Measurements from ENCODE around the gene USP40. TPM values are rescaled to one million over a fixed set of nuclear protein-coding genes. Genes with fewer than 3 reads are reported as not detected.

USP40 gene, protein sequence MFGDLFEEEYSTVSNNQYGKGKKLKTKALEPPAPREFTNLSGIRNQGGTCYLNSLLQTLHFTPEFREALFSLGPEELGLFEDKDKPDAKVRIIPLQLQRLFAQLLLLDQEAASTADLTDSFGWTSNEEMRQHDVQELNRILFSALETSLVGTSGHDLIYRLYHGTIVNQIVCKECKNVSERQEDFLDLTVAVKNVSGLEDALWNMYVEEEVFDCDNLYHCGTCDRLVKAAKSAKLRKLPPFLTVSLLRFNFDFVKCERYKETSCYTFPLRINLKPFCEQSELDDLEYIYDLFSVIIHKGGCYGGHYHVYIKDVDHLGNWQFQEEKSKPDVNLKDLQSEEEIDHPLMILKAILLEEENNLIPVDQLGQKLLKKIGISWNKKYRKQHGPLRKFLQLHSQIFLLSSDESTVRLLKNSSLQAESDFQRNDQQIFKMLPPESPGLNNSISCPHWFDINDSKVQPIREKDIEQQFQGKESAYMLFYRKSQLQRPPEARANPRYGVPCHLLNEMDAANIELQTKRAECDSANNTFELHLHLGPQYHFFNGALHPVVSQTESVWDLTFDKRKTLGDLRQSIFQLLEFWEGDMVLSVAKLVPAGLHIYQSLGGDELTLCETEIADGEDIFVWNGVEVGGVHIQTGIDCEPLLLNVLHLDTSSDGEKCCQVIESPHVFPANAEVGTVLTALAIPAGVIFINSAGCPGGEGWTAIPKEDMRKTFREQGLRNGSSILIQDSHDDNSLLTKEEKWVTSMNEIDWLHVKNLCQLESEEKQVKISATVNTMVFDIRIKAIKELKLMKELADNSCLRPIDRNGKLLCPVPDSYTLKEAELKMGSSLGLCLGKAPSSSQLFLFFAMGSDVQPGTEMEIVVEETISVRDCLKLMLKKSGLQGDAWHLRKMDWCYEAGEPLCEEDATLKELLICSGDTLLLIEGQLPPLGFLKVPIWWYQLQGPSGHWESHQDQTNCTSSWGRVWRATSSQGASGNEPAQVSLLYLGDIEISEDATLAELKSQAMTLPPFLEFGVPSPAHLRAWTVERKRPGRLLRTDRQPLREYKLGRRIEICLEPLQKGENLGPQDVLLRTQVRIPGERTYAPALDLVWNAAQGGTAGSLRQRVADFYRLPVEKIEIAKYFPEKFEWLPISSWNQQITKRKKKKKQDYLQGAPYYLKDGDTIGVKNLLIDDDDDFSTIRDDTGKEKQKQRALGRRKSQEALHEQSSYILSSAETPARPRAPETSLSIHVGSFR
- total RNA-seq (25.9 and 28.2 TPM in 2 replicates), polyA plus RNA-seq (16.7 and 20.4 TPM in 2 replicates)

DNA sequence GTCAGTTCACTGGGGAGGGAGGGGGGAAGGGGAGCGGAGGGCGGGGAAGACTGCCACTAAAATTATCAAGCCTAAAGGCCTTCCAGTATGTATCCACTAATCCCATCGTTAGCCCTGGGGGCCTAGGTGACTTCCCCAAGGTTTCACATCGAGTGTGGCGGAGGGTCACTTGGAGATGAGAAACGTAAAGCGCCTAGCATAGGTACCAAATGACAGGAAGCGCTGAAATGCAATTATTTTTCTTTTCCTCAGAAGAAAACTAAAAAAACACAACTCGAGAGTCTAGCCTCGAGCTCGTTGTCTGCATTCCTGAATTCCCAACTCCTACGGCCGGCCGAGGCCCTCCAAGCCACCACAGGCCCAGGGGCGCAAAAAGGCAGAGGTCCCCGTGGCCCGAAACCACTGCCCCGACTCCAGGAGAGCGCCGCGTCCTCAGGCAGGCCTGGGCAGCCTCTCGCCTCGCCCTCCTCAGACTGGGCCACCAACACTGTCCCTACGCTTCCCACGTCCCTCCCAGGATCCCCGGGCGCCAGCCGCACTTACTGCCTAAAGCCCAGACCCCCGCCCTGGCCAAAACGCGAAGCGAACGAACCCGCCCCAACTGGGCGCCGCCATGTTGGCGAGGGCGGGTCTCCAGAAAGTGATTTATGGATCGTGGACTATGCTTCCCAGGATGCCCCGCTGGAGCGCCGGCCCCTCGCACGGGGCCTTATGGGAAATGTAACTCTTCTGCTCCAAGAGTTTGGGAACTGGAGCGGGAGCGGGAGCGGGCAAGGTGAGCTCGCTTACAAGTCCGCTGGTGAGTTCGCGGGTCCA lies at the start of gene USP40:
Gene USP40 (minus strand): TSS at position 642 of the 816 bp plus-strand sequence. CDS start 1,228 bp downstream, outside the sequence.
- under 1% methylated on average over 41 of the region's 51 CpGs for WGBS (ENCODE audit: low lambda C conversion rate, missing lambda C conversion rate)
- H3K36me3 ChIP-seq (replicated peaks; ENCODE audit: insufficient read depth, low read depth): no peaks in the 10 kb centered on the region
- H3K79me2 ChIP-seq: peaks cover 3% of the 10 kb centered on the region
- H2AFZ ChIP-seq: peak within 1 kb of the TSS; percentile 93
- H3K4me3 ChIP-seq: peak within 1 kb of the TSS; percentile 73
- no peaks in the 10 kb centered on the region for H3K9me3 ChIP-seq (ENCODE audit: low read depth)
- TF ChIP-seq EZH2 (IDR thresholded peaks at IDR 0.05; ENCODE audit: borderline replicate concordance): no peak
- TF ChIP-seq, protein P1, sequence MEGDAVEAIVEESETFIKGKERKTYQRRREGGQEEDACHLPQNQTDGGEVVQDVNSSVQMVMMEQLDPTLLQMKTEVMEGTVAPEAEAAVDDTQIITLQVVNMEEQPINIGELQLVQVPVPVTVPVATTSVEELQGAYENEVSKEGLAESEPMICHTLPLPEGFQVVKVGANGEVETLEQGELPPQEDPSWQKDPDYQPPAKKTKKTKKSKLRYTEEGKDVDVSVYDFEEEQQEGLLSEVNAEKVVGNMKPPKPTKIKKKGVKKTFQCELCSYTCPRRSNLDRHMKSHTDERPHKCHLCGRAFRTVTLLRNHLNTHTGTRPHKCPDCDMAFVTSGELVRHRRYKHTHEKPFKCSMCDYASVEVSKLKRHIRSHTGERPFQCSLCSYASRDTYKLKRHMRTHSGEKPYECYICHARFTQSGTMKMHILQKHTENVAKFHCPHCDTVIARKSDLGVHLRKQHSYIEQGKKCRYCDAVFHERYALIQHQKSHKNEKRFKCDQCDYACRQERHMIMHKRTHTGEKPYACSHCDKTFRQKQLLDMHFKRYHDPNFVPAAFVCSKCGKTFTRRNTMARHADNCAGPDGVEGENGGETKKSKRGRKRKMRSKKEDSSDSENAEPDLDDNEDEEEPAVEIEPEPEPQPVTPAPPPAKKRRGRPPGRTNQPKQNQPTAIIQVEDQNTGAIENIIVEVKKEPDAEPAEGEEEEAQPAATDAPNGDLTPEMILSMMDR (IDR thresholded peaks at IDR 0.05; ENCODE audit: poor library complexity): no peak
- peak within 1 kb of the TSS; percentile 85 for H3K4me2 ChIP-seq
- peak; percentile 95 for DNase-seq (ENCODE audit: low spot score)
- no peaks in the 10 kb centered on the region for H3K9me2 ChIP-seq (replicated peaks; ENCODE audit: insufficient read depth)
- peak within 1 kb of the TSS; percentile 98 for H3K27ac ChIP-seq
- peaks cover 5% of the 10 kb centered on the region for H3K4me1 ChIP-seq (ENCODE audit: insufficient read depth)
- H3K27me3 ChIP-seq: no peaks in the 10 kb centered on the region
- H4K20me1 ChIP-seq (ENCODE audit: insufficient read depth, poor library complexity, severe bottlenecking): no peaks in the 10 kb centered on the region

DNA sequence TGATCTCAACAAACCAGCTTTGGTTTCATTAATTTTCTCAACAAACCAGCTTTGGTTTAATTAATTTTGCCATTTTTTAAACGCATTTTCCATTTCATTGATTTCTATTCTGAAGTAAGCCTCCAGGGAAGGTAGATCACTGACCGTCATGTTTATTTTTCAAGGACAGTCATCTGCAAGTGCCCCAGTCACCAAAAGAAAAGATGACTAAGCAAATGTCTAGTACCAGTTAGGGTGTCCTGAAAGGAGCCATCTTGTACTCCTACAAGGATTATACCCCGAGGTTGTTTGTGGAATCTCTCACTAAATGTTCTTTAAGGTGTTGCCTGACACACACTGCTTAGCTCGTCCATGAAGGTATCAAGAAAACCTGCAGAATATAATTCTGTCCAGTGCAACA lies 44.7 kb upstream of the USP40 start:
- Histone ChIP-seq H3K36me3 (replicated peaks; ENCODE audit: insufficient read depth, low read depth) (no peaks in the 10 kb centered on the region), H3K9me2 (replicated peaks; ENCODE audit: insufficient read depth) (no peaks in the 10 kb centered on the region), H3K79me2 (no peaks in the 10 kb centered on the region), H3K4me3 (no peak overlapping the region), H4K20me1 (ENCODE audit: insufficient read depth, poor library complexity, severe bottlenecking) (no peaks in the 10 kb centered on the region), H3K27ac (no peak overlapping the region), H3K4me1 (ENCODE audit: insufficient read depth) (no peaks in the 10 kb centered on the region), H2AFZ (no peak overlapping the region), H3K27me3 (no peaks in the 10 kb centered on the region), H3K4me2 (no peak overlapping the region), H3K9me3 (ENCODE audit: low read depth) (no peaks in the 10 kb centered on the region)
- WGBS (ENCODE audit: low lambda C conversion rate, missing lambda C conversion rate): 73% methylated on average over 4 of the region's 4 CpGs
- DNase-seq (ENCODE audit: low spot score): no peak
- TF ChIP-seq EZH2 (IDR thresholded peaks at IDR 0.05; ENCODE audit: borderline replicate concordance): no peak
- TF ChIP-seq EZH2phosphoT487 (IDR thresholded peaks at IDR 0.05; ENCODE audit: low read depth, severe bottlenecking, unreplicated experiment): no peak
- TF ChIP-seq, protein P1 (IDR thresholded peaks at IDR 0.05; ENCODE audit: poor library complexity): no peak

DNA sequence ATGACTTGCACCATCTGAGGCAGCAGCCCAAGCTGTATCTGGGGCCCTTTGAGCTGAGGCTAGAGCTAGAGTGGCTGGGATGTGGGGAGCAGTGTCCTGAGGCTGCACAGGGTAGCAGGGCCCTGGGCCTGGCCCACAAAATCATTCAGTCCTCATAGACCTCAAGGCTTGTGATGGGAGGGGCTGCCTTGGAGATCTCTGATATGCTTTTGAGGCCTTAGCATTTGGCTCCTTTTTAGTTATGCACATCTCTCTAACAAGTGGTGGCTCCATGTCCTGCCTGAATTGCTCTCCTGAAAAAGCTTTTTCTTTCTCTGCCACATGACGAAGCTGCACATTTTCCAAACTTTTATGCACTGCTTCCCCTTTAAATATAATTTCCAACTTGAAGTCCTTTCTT lies 39.1 kb upstream of the USP40 start:
- Histone ChIP-seq H3K9me3 (ENCODE audit: low read depth) (no peaks in the 10 kb centered on the region), H3K4me2 (no peak overlapping the region), H2AFZ (no peak overlapping the region), H3K79me2 (no peaks in the 10 kb centered on the region), H3K4me3 (no peak overlapping the region), H4K20me1 (ENCODE audit: insufficient read depth, poor library complexity, severe bottlenecking) (no peaks in the 10 kb centered on the region), H3K27me3 (no peaks in the 10 kb centered on the region), H3K9me2 (replicated peaks; ENCODE audit: insufficient read depth) (no peaks in the 10 kb centered on the region), H3K36me3 (replicated peaks; ENCODE audit: insufficient read depth, low read depth) (no peaks in the 10 kb centered on the region), H3K4me1 (ENCODE audit: insufficient read depth) (no peaks in the 10 kb centered on the region), H3K27ac (no peak overlapping the region)
- DNase-seq (ENCODE audit: low spot score): no peak
- no peak for TF ChIP-seq EZH2 (IDR thresholded peaks at IDR 0.05; ENCODE audit: borderline replicate concordance)
- 96% methylated on average over 1 of the region's 1 CpG for WGBS (ENCODE audit: low lambda C conversion rate, missing lambda C conversion rate)
